ENCODE measurements around the gene CDK4. TPM values are rescaled to one million over a fixed set of nuclear protein-coding genes. Genes with fewer than 3 reads are reported as not detected.
A peak's percentile ranks its signal among the peaks of the same experiment; 100 is the strongest.

The CDK4 gene
- total and polyA plus RNA-seq, 2 donors from 2014 or later: 69.1 to 118 TPM

DNA sequence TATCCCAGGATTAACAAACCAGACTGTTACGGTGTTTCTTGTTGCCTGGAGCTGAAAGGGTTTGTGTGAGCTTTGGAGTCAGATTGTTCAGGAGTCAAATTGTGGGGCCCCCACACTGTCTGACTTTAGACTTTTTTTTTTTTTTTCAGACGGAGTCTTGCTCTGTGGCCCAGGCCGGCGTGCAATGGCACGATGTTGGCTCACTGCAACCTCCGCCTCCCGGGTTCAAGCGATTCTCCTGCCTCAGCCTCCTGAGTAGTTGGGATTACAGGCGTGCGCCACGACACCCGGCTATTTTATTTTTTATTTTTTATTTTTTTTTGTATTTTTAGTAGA is 31.3 kb upstream of the CDK4 start:
- intact Hi-C loops (cut with DNase I): no loop called here
- FAIRE-seq (no peak), DNase-seq (no peak)
- Histone ChIP-seq H3K36me3 (ENCODE audit: control insufficient read depth in 2 of 3, insufficient read depth in 3 of 3, low read length in 3 of 3) (peaks cover 5 to 16% (median 16%) of the 10 kb centered on the region in 3 donors), H3K4me1 (ENCODE audit: control insufficient read depth in 2 of 3, insufficient read depth in 2 of 3, low read depth in 1 of 3, low read length in 3 of 3) (peaks cover 0 to 33% (median 27%) of the 10 kb centered on the region in 3 donors), H3K27me3 (ENCODE audit: control insufficient read depth, insufficient read depth, low read length) (no peaks in the 10 kb centered on the region), H3K27ac (ENCODE audit: low read depth in 2 of 2, low read length in 2 of 2) (no peak overlapping the region), H3K4me3 (ENCODE audit: low read length in 3 of 3) (peak overlapping the region; percentile 86 to 99 (median 99)), H3K9ac (ENCODE audit: low read length in 3 of 3) (peak overlapping the region; percentile 12 to 99 (median 92)), H3K9me3 (ENCODE audit: control insufficient read depth in 2 of 3, insufficient read depth in 1 of 3, low read length in 3 of 3) (no peaks in the 10 kb centered on the region)
- TF ChIP-seq, protein P1, sequence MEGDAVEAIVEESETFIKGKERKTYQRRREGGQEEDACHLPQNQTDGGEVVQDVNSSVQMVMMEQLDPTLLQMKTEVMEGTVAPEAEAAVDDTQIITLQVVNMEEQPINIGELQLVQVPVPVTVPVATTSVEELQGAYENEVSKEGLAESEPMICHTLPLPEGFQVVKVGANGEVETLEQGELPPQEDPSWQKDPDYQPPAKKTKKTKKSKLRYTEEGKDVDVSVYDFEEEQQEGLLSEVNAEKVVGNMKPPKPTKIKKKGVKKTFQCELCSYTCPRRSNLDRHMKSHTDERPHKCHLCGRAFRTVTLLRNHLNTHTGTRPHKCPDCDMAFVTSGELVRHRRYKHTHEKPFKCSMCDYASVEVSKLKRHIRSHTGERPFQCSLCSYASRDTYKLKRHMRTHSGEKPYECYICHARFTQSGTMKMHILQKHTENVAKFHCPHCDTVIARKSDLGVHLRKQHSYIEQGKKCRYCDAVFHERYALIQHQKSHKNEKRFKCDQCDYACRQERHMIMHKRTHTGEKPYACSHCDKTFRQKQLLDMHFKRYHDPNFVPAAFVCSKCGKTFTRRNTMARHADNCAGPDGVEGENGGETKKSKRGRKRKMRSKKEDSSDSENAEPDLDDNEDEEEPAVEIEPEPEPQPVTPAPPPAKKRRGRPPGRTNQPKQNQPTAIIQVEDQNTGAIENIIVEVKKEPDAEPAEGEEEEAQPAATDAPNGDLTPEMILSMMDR (IDR thresholded peaks at IDR 0.05; ENCODE audit: borderline replicate concordance, extremely low read depth, insufficient read depth): no peak

DNA sequence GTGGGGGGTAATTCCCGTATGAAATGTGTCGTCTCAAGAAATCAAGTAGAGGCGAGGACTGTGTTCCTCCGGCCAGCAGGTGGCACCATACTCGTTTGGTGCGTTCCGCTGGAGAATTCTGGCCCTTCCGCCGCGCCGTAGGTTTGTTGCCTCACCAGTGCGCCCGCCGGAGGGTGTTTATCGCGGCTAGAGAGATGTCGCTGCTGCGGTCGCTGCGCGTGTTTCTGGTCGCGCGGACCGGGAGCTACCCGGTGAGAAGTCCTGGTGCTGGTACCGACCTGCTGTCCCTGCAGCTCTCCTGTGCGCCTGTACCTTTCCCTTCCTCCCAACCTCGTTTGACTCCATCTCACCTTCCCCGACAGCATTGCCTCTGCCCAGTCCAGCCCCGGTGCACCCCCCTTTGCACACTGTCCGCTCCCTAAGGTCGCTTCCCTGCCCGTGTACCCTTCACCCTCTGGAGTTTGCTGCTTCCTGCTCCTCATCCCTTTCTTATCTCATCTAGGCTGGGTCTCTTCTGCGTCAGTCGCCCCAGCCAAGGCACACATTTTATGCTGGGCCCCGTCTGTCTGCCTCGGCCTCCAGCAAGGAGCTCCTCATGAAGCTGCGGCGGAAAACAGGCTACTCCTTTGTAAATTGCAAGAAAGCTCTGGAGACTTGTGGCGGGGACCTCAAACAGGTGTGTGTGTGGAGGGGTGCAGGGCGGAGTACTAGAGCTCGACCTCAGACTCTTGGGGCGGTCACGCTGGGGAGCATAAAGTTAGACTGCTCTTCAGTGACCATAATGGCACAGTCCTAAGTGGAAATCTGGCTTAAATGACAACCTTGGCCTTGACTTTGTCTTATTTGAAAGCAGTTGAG is 30.7 kb upstream of the CDK4 start, which contains the start of gene TSFM:
Gene TSFM (plus strand): TSS at position 180 of the 858 bp plus-strand sequence. CDS start 15 bp downstream, at position 195.
- peaks cover 5 to 16% (median 15%) of the 10 kb centered on the region in 3 donors for H3K36me3 ChIP-seq (ENCODE audit: control insufficient read depth in 2 of 3, insufficient read depth in 3 of 3, low read length in 3 of 3)
- H3K4me1 ChIP-seq (ENCODE audit: control insufficient read depth in 2 of 3, insufficient read depth in 2 of 3, low read depth in 1 of 3, low read length in 3 of 3): peaks cover 0 to 33% (median 27%) of the 10 kb centered on the region in 3 donors
- H3K9me3 ChIP-seq (ENCODE audit: control insufficient read depth in 2 of 3, insufficient read depth in 1 of 3, low read length in 3 of 3): no peaks in the 10 kb centered on the region
- H3K9ac ChIP-seq (ENCODE audit: low read length in 3 of 3): peak within 1 kb of the TSS; percentile 12 to 99 (median 92)
- H3K27me3 ChIP-seq (ENCODE audit: control insufficient read depth, insufficient read depth, low read length): no peaks in the 10 kb centered on the region
- H3K4me3 ChIP-seq (ENCODE audit: low read length in 3 of 3): peak within 1 kb of the TSS; percentile 86 to 99 (median 99)
- TF ChIP-seq, protein P1 (IDR thresholded peaks at IDR 0.05; ENCODE audit: borderline replicate concordance, extremely low read depth, insufficient read depth): peak; percentile 94
- FAIRE-seq (no peak), DNase-seq (peak; percentile 95 to 98 (median 97))
- intact Hi-C loops (cut with DNase I): no loop called here
- peak within 1 kb of the TSS; percentile 49 to 64 for H3K27ac ChIP-seq (ENCODE audit: low read depth in 2 of 2, low read length in 2 of 2)

DNA sequence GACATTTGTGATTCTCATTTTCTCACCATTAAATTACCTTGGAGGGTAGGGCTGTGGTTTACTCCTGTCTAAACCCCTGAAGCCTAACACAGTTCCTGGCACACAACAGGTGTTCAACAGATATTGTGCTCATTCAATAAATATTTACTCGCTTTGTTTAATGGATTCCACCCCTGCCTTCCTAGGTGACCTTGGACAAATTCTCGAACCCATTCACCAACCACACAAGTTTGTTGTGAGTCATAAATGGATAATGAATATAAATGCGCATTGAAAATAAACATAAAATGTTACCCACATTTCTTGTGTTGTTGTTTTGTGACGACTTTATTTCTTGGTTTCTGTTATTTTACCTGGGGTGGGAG is 30.1 kb upstream of the CDK4 start:
- TF ChIP-seq, protein P1 (IDR thresholded peaks at IDR 0.05; ENCODE audit: borderline replicate concordance, extremely low read depth, insufficient read depth): no peak
- Histone ChIP-seq H3K36me3 (ENCODE audit: control insufficient read depth in 2 of 3, insufficient read depth in 3 of 3, low read length in 3 of 3) (peaks cover 5 to 13% (median 11%) of the 10 kb centered on the region in 3 donors), H3K4me1 (ENCODE audit: control insufficient read depth in 2 of 3, insufficient read depth in 2 of 3, low read depth in 1 of 3, low read length in 3 of 3) (peaks cover 0 to 33% (median 27%) of the 10 kb centered on the region in 3 donors), H3K9ac (ENCODE audit: low read length in 3 of 3) (peak overlapping the region in 2 of 3 donors; percentile 92 to 99), H3K4me3 (ENCODE audit: low read length in 3 of 3) (peak overlapping the region in 2 of 3 donors; percentile 86 to 99), H3K9me3 (ENCODE audit: control insufficient read depth in 2 of 3, insufficient read depth in 1 of 3, low read length in 3 of 3) (no peaks in the 10 kb centered on the region), H3K27me3 (ENCODE audit: control insufficient read depth, insufficient read depth, low read length) (no peaks in the 10 kb centered on the region), H3K27ac (ENCODE audit: low read depth in 2 of 2, low read length in 2 of 2) (peak overlapping the region in 1 of 2 donors; percentile 49)
- intact Hi-C loops (cut with DNase I): no loop called here
- no peak for DNase-seq
- no peak for FAIRE-seq
